SK-N-MC (cell line): ENCODE measurements around the gene PFN1.

Source experiments
- EZH2 ChIP-seq: fragments of 200-600 bp; sonication (generic); IDR thresholded peaks from one replicate; pipeline ENCODE4 v1.6.1; 2017; ENCODE audit warnings: antibody characterized with exemption
- FOXP2 ChIP-seq: optimal IDR thresholded peaks from 2 replicates; pipeline ENCODE3; 2011; ENCODE audit warnings: mild to moderate bottlenecking, moderate library complexity; ENCODE audit not compliant: insufficient read depth; ENCODE audit errors: extremely low read length, control extremely low read depth
- POLR2AphosphoS5 ChIP-seq: IDR thresholded peaks from 2 replicates; pipeline ENCODE4 v1.6.1; 2012; ENCODE audit warnings: mild to moderate bottlenecking, low read depth, low read length, borderline replicate concordance

GRCh38 chr17:4970273-4970672 lies 21.9 kb upstream of the PFN1 start:
- TF ChIP-seq POLR2AphosphoS5: no peak
- no peak for TF ChIP-seq EZH2
- no peak for TF ChIP-seq FOXP2
